Sigmoid colon (tissue), 4 donors: ENCODE results near the gene CMTM2.

Experiments
- EP300 ChIP-seq, 4 donors: sonication (generic); formaldehyde crosslinking; IDR thresholded peaks; one replicate each; pipeline ENCODE4 v1.6.1; 2017; ENCODE audit warnings: antibody characterized with exemption in 4 of 4
- POLR2A ChIP-seq, 2 donors: fragments of 450-650 bp; IDR thresholded peaks; one replicate each; pipeline ENCODE4 v1.6.1; 2016; ENCODE audit warnings: antibody characterized with exemption in 2 of 2, mild to moderate bottlenecking in 2 of 2, moderate library complexity in 2 of 2
- POLR2AphosphoS5 ChIP-seq, 4 donors: sonication (generic); formaldehyde crosslinking; IDR thresholded peaks; one replicate each; pipeline ENCODE4 v1.6.1; 2017; ENCODE audit warnings: antibody characterized with exemption in 4 of 4
- TF ChIP-seq, protein P1 (sequence below), 4 experiments: fragments of 450-650 bp in 3 of 4; fragments of 200-600 bp in 1 of 4; IDR thresholded peaks; one replicate each; pipeline ENCODE4 v1.5.1; 2016 to 2019; ENCODE audit warnings: antibody characterized with exemption in 4 of 4, mild to moderate bottlenecking in 3 of 4, moderate library complexity in 2 of 4

DNA sequence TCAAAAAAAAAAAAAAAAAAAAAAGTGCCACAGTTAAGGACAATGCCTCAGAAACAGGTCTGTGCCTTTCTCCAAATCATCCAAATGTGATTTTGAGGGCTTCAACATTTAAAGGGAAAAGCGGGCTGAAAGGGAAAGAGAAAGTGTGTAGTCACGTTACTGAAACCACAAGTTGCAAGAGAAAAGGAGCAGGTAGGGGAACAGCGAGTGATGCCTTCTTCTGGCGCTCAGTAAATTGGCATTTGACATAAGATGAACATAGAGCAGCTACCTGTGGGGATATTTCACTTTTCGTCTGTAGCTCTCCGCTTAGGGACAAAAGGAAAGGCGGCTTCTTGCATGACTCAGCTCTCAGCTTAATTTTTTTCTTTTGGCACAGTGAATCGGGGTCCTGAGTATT is 11.1 kb downstream of the CMTM2 start:
- no peak for TF ChIP-seq POLR2A (IDR thresholded peaks at IDR 0.05)
- TF ChIP-seq, protein P1, sequence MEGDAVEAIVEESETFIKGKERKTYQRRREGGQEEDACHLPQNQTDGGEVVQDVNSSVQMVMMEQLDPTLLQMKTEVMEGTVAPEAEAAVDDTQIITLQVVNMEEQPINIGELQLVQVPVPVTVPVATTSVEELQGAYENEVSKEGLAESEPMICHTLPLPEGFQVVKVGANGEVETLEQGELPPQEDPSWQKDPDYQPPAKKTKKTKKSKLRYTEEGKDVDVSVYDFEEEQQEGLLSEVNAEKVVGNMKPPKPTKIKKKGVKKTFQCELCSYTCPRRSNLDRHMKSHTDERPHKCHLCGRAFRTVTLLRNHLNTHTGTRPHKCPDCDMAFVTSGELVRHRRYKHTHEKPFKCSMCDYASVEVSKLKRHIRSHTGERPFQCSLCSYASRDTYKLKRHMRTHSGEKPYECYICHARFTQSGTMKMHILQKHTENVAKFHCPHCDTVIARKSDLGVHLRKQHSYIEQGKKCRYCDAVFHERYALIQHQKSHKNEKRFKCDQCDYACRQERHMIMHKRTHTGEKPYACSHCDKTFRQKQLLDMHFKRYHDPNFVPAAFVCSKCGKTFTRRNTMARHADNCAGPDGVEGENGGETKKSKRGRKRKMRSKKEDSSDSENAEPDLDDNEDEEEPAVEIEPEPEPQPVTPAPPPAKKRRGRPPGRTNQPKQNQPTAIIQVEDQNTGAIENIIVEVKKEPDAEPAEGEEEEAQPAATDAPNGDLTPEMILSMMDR (IDR thresholded peaks at IDR 0.05) = no peak
- no peak for TF ChIP-seq POLR2AphosphoS5 (IDR thresholded peaks at IDR 0.05)
- TF ChIP-seq EP300 (IDR thresholded peaks at IDR 0.05) = no peak
